ENCODE data around the gene PAX3. TPM values are rescaled to one million over a fixed set of nuclear protein-coding genes. Genes with fewer than 3 reads are reported as not detected.

PAX3 gene
- 116 and 117 TPM in 2 replicates for total RNA-seq (2014; rRNA removed; shearing (Covaris generic))

DNA sequence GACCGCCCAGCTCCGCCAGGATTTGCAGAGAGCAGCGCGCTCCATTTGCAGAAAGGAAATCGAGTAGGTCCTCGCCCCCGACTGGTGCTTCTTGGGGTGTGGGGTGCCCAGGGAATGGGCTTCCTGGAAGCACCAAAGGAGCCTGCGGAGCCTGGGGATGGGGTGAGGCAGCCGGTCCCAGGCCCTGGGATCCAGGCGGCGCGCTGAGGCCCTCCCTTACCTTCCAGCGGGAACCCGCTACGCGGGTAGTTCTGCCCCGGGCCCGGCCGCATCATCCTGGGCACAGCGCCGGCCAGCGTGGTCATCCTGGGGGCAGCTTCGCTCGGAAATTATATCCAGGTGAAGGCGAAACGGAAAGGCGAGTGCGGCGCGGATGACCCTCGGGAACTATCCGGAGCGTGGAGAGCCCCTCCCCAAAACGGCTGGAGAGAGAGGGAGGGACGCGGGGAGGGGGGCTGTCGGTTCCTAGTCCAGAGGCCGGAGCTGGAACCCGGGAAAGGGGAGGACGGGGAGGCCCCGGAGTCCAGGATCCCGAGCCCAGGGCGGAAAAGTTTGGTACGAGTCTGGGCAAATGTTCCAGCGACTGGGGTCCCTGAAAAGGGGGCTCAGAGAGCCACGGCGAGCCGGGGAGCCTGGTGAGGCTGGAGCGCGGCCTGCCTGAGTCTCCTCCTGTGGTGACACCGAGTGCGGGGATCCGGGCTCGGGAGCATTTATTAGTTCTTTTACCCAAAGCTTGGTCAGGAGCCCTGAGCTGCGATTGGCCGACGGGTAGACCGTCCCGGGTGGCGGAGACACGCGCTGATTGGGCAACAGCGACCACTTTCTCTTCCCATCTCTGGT, at the start of gene PAX3:
TSS of gene PAX3 (minus strand) at position 688 of the 840 bp plus-strand sequence. CDS start at position 305, 383 bp downstream.
- Histone ChIP-seq H3K4me3 (peak within 1 kb of the TSS; percentile 80), H3K27ac (peak within 1 kb of the TSS; percentile 78), H3K27me3 (no peaks in the 10 kb centered on the region), H3K36me3 (peaks cover 32% of the 10 kb centered on the region), H3K9me3 (replicated peaks) (no peaks in the 10 kb centered on the region), H3K4me1 (no peaks in the 10 kb centered on the region)
- DNase-seq: peak; percentile 100

DNA sequence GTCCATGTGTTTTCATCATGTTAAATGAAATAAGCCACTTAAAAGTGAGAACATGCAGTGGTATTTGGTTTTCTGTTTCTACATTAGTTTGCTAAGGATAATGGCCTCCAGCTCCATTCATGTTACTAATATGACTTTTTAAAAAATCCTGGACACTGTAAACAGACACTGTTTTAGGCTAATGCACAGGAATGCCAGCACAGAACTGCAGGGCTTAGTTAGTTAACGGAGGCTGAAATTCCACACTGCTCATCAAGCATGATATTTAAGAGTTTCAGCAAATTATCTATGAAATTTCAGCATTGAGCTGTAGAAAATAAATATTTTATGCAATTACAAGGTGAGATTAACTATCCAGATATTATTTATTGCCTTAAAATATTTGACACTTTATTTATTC, 42.5 kb upstream of the PAX3 start:
- Histone ChIP-seq H3K4me3 (no peak overlapping the region), H3K27ac (no peak overlapping the region), H3K27me3 (no peaks in the 10 kb centered on the region), H3K36me3 (no peaks in the 10 kb centered on the region), H3K9me3 (replicated peaks) (0 out of 2 replicates have a peak, but pooled peaks cover 8% of the 10 kb centered on the region), H3K4me1 (no peaks in the 10 kb centered on the region)
- no peak for DNase-seq

DNA sequence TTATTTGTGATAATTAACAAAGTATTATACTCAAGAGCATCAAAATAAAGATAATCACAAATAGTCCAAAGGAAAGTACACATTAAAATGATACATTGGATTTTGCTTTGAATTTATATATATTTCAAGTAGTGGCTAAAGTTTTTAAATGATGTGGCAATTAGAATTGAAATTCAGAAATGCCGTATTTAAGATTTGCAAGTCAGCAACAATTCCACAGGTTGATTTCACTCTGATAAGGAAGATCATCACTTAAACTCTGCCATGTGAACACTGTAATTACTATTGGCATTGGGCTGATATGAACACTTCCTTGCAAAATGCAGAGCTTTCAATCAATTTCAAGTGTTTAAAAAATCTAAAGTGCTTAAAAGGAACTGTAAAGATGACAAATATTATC, 39.6 kb upstream of the PAX3 start:
- DNase-seq: no peak
- no peaks in the 10 kb centered on the region for H3K36me3 ChIP-seq

DNA sequence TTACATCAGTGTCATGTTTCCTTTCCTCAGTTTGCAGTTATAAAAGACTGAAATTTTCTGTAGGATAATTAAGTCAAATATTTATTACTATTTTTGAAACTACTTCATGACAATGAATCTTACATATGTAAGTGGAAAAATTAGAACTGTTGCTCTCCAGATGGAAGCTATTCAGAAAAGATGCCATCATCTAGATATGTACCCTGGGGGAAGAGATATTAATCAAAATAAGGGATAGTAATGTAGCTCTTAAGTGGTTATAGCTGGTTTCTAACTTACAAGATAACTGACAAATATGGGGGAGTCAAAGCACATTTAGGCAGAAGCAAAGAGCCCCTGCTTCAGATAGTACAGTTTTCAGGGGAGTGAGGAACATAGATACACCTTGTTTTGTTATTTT, 38.1 kb upstream of the PAX3 start:
- H3K9me3 ChIP-seq (replicated peaks): peaks cover 13% of the 10 kb centered on the region
- H3K36me3 ChIP-seq: no peaks in the 10 kb centered on the region
- H3K27me3 ChIP-seq: no peaks in the 10 kb centered on the region
- no peaks in the 10 kb centered on the region for H3K4me1 ChIP-seq
- DNase-seq: no peak
- no peak overlapping the region for H3K4me3 ChIP-seq
- H3K27ac ChIP-seq: no peak overlapping the region

More for the DNA sequence above, 39.6 kb upstream of the PAX3 start:
- H3K4me1 ChIP-seq: no peaks in the 10 kb centered on the region
- no peak overlapping the region for H3K27ac ChIP-seq
- H3K9me3 ChIP-seq (replicated peaks): peaks cover 17% of the 10 kb centered on the region
- H3K27me3 ChIP-seq: no peaks in the 10 kb centered on the region
- H3K4me3 ChIP-seq: no peak overlapping the region

DNA sequence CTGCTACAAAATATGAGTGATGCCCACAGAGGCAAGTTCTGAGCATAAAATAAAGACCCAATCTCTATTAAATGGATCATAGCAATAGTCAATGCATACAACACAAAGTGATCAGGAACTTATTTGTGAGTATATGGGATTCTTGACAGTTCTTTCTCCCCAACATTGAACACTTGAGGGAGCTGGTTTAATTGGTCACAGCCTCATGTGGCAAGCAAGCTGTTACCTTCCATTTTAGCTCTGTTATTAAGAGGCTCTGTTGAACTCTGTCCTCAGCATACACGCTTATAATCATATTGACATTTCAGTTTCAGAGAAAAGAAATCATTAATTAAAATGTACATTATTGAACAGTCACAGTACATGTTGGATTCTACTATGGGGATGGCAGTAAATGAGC, 37.6 kb upstream of the PAX3 start:
- Histone ChIP-seq H3K36me3 (no peaks in the 10 kb centered on the region), H3K27ac (no peak overlapping the region), H3K4me3 (no peak overlapping the region), H3K9me3 (replicated peaks) (peaks cover 13% of the 10 kb centered on the region), H3K4me1 (no peaks in the 10 kb centered on the region), H3K27me3 (no peaks in the 10 kb centered on the region)
- no peak for DNase-seq

DNA sequence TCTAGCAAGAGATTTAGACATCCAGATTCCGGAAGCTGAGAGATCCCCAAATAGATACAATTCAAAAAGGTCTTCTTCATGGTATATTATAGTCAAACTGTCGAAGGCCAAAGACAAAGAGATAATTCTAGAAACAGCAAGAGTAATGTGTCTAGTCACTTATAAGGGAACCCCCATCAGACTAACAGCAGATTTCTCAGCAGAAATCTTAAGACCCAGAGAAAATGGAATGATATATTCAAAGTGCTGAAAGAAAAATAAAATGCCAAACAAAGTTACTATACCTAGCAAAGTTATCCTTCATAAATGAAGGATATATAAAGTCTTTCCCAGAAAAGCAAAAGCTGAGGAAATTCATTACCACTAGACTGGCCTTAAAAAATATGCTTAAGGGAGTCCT, 36.1 kb upstream of the PAX3 start:
- no peaks in the 10 kb centered on the region for H3K36me3 ChIP-seq
- H3K4me1 ChIP-seq: no peaks in the 10 kb centered on the region
- peaks cover 15% of the 10 kb centered on the region for H3K9me3 ChIP-seq (replicated peaks)
- no peak overlapping the region for H3K27ac ChIP-seq
- no peaks in the 10 kb centered on the region for H3K27me3 ChIP-seq
- DNase-seq: no peak
- H3K4me3 ChIP-seq: no peak overlapping the region

DNA sequence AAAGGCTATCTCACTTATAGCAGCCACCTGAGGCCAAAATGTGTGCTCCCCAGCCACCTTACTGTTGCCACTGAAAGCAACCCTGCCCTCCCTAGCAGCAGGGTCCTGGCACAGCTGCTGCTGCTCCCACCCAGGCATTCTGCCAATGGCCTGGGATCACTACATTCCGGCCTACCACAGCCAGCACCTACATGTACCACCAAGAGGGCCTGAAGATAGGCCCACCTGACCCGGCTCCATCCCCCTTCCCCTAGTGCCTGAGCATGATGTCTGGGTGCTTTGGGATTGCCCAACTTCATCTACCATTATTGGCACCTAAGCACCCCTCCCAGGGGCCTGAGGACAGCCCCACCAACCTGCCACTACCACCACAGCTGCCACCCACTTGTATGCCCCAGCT, 34.6 kb upstream of the PAX3 start:
- no peak for DNase-seq
- Histone ChIP-seq H3K27me3 (no peaks in the 10 kb centered on the region), H3K36me3 (no peaks in the 10 kb centered on the region), H3K27ac (no peak overlapping the region), H3K4me1 (no peaks in the 10 kb centered on the region), H3K9me3 (replicated peaks) (peaks cover 18% of the 10 kb centered on the region), H3K4me3 (no peak overlapping the region)

DNA sequence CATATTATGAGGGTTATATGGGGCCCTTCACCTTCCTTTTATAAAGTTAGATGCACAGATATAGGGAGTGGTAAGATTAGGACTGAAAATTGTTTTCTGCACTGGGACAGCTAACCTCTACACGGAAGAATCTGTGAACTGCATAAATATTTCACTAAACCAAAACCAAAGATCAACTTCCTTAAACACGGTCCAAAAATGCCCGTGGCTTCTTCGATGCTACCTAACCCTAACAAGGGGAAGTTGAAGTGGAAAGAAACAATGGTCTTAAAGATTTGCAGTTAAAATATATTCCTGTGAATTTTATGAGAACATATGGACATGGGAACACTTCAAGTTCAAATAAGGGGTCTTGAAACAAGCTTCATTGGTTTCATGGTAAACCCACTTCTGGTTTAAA, 33.3 kb upstream of the PAX3 start:
- H3K9me3 ChIP-seq (replicated peaks): peaks cover 18% of the 10 kb centered on the region
- DNase-seq: no peak

DNA sequence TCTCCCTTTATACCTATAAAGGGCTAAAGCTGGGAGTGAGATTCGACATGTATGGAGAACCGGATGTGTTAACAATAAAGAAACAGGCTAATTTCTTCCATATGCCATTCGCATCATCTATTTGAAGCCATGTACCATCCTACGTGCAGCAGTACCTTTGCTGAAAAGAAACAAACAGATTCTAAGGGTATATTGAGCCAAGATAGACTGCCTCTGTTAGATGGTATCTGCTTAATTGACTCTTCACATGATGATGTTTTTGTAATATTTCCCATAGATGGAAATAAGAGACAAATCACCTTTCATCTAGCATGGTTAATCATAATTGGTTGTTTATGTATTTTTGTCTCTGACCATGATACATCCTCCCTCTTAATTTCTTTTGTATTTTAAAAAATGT, 32.1 kb upstream of the PAX3 start:
- peaks cover 18% of the 10 kb centered on the region for H3K9me3 ChIP-seq (replicated peaks)

More for the DNA sequence above, 33.3 kb upstream of the PAX3 start:
- Histone ChIP-seq H3K36me3 (no peaks in the 10 kb centered on the region), H3K27me3 (no peaks in the 10 kb centered on the region), H3K4me3 (no peak overlapping the region), H3K27ac (no peak overlapping the region), H3K4me1 (no peaks in the 10 kb centered on the region)

DNA sequence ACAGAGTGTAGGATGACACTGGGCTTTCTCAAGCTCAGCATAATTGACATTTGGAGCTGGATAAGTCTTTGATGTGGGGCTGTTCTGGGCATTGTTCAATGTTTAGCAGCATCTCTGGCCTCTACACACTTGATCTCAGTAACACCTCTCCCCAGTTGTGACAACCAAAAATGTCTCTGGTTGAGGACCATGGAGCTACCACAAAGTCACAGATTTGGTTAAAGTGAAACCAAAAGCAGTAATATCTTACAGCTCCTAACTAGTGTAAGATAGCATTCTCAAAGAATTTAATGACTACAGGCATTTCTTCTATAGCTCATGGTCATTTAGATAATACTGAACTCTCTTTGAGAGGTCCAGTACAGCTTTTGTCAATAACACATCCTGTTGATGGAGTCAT, 23.4 kb upstream of the PAX3 start:
- H3K4me3 ChIP-seq: no peak overlapping the region
- no peaks in the 10 kb centered on the region for H3K9me3 ChIP-seq (replicated peaks)
- no peaks in the 10 kb centered on the region for H3K36me3 ChIP-seq
- no peaks in the 10 kb centered on the region for H3K27me3 ChIP-seq
- no peak overlapping the region for H3K27ac ChIP-seq
- DNase-seq: no peak
- H3K4me1 ChIP-seq: peaks cover 13% of the 10 kb centered on the region

More for the DNA sequence above, 32.1 kb upstream of the PAX3 start:
- no peaks in the 10 kb centered on the region for H3K27me3 ChIP-seq
- H3K4me3 ChIP-seq: no peak overlapping the region
- no peaks in the 10 kb centered on the region for H3K36me3 ChIP-seq
- no peaks in the 10 kb centered on the region for H3K4me1 ChIP-seq
- DNase-seq: no peak
- no peak overlapping the region for H3K27ac ChIP-seq

DNA sequence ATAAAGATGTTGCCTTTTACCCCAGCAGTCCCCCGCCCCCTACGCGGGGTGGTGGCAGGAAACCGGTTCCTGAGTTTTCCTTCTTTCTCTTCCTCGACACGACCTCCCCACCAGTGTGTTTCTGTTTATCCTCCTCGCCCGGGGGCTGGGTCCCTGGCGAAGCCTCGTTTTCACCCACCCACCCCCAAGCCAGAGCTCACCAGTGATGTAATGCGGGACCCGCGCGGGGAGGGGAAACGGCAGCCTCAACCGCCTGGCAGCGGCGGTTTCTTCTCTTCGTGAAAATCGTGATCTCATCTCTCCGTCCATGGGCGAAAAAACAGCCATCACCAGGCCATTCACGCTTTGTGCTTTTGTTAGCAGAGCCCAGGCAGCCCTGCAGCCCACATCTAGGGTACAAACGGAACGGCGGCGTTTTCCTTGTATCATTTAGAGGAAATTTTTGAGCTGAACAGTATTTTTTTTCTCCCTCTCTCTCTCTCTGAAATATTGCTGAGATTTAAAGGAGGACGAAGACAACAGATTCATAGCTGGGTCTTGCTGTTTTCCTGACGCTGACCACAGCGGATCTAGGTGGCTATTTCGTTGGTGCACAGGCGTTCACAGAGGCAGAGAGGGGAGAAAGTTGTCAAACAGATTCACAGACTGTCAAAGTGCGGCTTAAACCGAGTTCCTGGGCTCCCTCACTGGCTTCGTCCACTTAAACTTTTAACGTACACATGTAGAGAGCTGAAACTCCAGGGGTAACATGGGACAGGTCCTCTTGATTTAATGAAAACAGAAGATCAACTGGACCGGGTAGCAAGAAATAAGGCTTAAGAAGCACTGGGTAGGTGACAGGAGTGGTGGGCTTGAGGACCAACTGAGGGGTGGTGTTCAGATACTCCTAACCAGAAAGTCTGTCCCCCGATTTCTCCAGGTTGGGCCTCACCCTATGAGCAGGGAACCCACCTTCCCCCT, 21.9 kb upstream of the PAX3 start:
- H3K36me3 ChIP-seq: no peaks in the 10 kb centered on the region
- H3K27ac ChIP-seq: peak overlapping the region; percentile 90
- peak overlapping the region; percentile 89 for H3K4me3 ChIP-seq
- H3K9me3 ChIP-seq (replicated peaks): no peaks in the 10 kb centered on the region
- DNase-seq: peak; percentile 77 to 92
- H3K4me1 ChIP-seq: peaks cover 28% of the 10 kb centered on the region
- no peaks in the 10 kb centered on the region for H3K27me3 ChIP-seq

DNA sequence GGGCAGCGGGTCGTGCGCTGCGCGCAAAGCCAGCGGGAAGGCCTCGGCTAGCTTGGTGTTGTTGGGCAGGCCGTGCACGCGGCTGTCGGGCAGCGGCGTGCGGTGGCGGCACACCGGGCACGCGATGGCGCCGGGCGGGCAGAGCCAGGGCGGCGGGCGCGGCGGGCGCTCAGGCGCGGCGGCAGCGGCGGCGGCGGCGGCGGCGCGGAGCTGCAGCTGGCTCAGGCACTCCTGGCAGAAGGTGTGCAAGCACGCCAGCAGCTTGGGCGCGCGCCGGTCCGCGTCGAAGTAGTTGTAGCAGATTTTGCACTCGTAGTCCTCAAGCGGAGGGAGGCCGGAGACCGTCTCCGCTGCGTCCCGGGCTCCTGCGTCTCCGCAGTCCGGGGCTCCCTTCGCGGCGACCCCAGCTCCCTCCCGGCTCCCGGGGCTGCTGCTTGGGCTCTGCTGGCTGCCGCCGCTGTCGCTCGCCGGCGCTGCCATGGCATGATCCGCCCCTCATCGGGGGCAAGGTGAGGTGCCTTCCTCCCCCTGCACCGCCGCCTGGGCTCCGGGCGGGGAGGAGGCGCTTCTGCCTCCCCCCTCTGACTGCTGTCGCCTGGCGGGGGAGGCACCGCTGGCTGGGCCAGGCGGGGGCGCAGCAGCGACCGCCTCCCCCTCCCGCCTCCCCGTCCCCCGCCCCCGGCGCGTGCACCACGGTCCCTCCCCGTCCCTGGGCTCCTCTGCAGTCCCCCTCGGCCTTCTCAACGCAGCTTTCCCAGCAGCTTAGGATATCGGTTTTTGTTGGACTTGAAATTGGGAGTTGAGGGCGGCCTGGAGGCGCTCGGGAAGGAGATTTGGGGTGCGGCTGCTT, 21.0 kb upstream of the PAX3 start:
- Histone ChIP-seq H3K4me3 (peak overlapping the region; percentile 89), H3K9me3 (replicated peaks) (no peaks in the 10 kb centered on the region), H3K27me3 (no peaks in the 10 kb centered on the region), H3K36me3 (no peaks in the 10 kb centered on the region), H3K4me1 (peaks cover 30% of the 10 kb centered on the region), H3K27ac (peak overlapping the region; percentile 90)
- peak; percentile 90 to 94 for DNase-seq

DNA sequence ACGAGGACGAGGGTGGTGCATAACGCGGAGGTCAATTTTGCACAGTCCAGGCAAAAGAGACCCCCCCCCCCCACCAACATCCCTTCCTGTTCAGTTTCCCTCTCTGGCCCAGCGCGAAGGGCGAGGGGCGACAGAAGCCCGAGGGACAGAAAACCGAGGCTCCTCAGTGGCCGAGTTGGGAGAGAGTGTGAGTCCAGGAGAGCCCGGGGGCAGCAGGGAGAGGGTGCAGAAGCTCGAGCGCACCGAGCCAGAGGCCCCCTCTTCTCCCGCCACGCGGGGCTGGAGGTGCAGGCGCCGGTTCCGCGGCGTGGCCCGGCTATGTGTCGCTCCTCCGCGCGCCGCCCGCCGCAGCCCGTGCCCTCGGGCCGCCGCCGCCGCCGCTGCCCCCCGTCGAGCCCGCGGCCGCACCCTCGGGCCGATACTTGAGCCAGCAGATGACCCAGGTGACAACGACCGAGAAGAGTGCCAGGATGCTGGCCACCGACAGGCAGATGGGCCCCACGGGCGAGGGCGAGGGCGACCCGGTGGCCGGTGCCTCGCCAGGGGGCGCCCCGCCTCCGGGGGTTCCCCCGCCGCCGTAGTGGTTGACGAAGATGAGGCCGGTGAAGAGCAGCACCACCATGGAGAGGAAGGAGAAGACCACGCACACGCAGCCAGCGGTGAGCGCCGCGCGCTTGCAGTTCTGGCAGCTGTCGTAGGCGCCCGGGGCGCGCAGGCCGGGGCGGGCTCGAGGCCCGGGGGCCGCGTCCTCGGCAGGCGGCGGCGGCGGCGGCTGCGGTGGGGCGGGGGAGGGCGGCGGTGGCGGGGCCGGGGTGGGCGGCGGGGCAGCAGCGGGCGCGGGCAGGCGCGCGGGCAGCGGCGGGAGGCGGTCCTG, 20.2 kb upstream of the PAX3 start:
- H3K4me1 ChIP-seq: peaks cover 36% of the 10 kb centered on the region
- H3K9me3 ChIP-seq (replicated peaks): no peaks in the 10 kb centered on the region
- peak overlapping the region; percentile 89 for H3K4me3 ChIP-seq
- DNase-seq: peak; percentile 93 to 96
- H3K36me3 ChIP-seq: no peaks in the 10 kb centered on the region
- H3K27me3 ChIP-seq: no peaks in the 10 kb centered on the region
- H3K27ac ChIP-seq: peak overlapping the region; percentile 70

Data from SJCRH30 (cell line).